Measurements from ENCODE around the gene TPPP2. TPM values are rescaled to one million over a fixed set of nuclear protein-coding genes. Genes with fewer than 3 reads are reported as not detected.
A peak's percentile ranks its signal among the peaks of the same experiment; 100 is the strongest.

The TPPP2 gene
- total RNA-seq, 2 experiments from 2014 or later: not detected

DNA sequence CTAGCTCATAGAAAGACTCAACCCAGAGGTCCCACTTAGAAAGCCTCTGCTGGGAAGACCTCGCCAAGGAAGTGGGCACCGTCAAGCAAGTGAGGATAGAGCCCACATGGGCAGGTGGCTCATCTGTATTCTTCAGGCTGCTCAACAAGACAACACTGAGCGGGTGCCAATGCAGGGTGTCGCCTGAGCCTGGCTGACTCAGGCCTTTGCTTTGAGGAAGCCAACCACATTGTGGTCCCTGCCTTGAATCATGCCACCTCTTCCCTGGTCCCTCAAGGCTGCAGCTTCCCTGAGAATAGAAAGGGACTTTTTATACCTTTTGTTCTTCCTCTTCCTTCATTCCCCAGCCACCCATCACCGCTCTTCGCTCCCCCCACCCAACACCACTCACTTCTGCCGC, 6.7 kb downstream of the TPPP2 start:
- H3K36me3 ChIP-seq (ENCODE audit: insufficient read depth, low read length): no peaks in the 10 kb centered on the region
- Mint-ChIP-seq H3K27ac (no peak overlapping the region), H3K36me3 (ENCODE audit: low read depth) (no peaks in the 10 kb centered on the region), H3K27me3 (no peaks in the 10 kb centered on the region), H3K9me3 (no peaks in the 10 kb centered on the region), H3K4me3 (no peak overlapping the region), H3K4me1 (ENCODE audit: low read depth) (no peaks in the 10 kb centered on the region)
- peaks cover 0 to 3% of the 10 kb centered on the region in 2 experiments for H3K27me3 ChIP-seq (ENCODE audit: control insufficient read depth in 1 of 2, insufficient read depth in 2 of 2, low read length in 2 of 2)
- ATAC-seq (ENCODE audit: poor library complexity): no peak
- no peak overlapping the region for H3K27ac ChIP-seq (ENCODE audit: low read depth in 1 of 2, low read length in 2 of 2)
- H3K9me3 ChIP-seq (ENCODE audit: control insufficient read depth in 1 of 2, insufficient read depth in 1 of 2, low read length in 2 of 2): no peaks in the 10 kb centered on the region
- no peaks in the 10 kb centered on the region for H3K4me1 ChIP-seq (ENCODE audit: insufficient read depth, low read length)
- TF ChIP-seq, protein P1, sequence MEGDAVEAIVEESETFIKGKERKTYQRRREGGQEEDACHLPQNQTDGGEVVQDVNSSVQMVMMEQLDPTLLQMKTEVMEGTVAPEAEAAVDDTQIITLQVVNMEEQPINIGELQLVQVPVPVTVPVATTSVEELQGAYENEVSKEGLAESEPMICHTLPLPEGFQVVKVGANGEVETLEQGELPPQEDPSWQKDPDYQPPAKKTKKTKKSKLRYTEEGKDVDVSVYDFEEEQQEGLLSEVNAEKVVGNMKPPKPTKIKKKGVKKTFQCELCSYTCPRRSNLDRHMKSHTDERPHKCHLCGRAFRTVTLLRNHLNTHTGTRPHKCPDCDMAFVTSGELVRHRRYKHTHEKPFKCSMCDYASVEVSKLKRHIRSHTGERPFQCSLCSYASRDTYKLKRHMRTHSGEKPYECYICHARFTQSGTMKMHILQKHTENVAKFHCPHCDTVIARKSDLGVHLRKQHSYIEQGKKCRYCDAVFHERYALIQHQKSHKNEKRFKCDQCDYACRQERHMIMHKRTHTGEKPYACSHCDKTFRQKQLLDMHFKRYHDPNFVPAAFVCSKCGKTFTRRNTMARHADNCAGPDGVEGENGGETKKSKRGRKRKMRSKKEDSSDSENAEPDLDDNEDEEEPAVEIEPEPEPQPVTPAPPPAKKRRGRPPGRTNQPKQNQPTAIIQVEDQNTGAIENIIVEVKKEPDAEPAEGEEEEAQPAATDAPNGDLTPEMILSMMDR (IDR thresholded peaks at IDR 0.05): no peak
- CTCF ChIA-PET: interaction anchor here (2.1 kb wide), 1 partner anchor 22 kb away, joined by 9 read pairs; no protein-coding TSS in a partner anchor
- H3K4me3 ChIP-seq (ENCODE audit: low read length): no peak overlapping the region
- peak in 1 of 14 experiments; percentile 36 for DNase-seq
- POLR2A ChIA-PET: interaction anchor here (1.2 kb wide), 1 partner anchor 22 kb away, joined by 3 read pairs; no protein-coding TSS in a partner anchor
- intact Hi-C loops (cut with DNase I, micrococcal nuclease): no loop called here

GRCh38 chr14:21037156-21037555, 7.1 kb downstream of the TPPP2 start:
- CTCF ChIA-PET: interaction anchor here (2.1 kb wide), 1 partner anchor 23 kb away, joined by 9 read pairs; no protein-coding TSS in a partner anchor
- H3K4me1 ChIP-seq (ENCODE audit: insufficient read depth, low read length): no peaks in the 10 kb centered on the region
- DNase-seq (no peak), ATAC-seq (ENCODE audit: poor library complexity) (no peak)
- H3K36me3 ChIP-seq (ENCODE audit: insufficient read depth, low read length): no peaks in the 10 kb centered on the region
- Mint-ChIP-seq H3K4me1 (ENCODE audit: low read depth) (no peaks in the 10 kb centered on the region), H3K27ac (no peak overlapping the region), H3K9me3 (no peaks in the 10 kb centered on the region), H3K27me3 (peaks cover 1% of the 10 kb centered on the region), H3K36me3 (ENCODE audit: low read depth) (no peaks in the 10 kb centered on the region), H3K4me3 (no peak overlapping the region)
- POLR2A ChIA-PET: interaction anchor here (1.2 kb wide), 1 partner anchor 22 kb away, joined by 3 read pairs; no protein-coding TSS in a partner anchor
- no peak overlapping the region for H3K4me3 ChIP-seq (ENCODE audit: low read length)
- H3K27me3 ChIP-seq (ENCODE audit: control insufficient read depth in 1 of 2, insufficient read depth in 2 of 2, low read length in 2 of 2): peaks cover 0 to 3% of the 10 kb centered on the region in 2 experiments
- no peak overlapping the region for H3K27ac ChIP-seq (ENCODE audit: low read depth in 1 of 2, low read length in 2 of 2)
- TF ChIP-seq, protein P1 (IDR thresholded peaks at IDR 0.05): no peak
- H3K9me3 ChIP-seq (ENCODE audit: control insufficient read depth in 1 of 2, insufficient read depth in 1 of 2, low read length in 2 of 2): no peaks in the 10 kb centered on the region
- intact Hi-C loops (cut with DNase I, micrococcal nuclease): no loop called here

- no peak overlapping the region for H3K4me3 Mint-ChIP-seq
- H3K27me3 Mint-ChIP-seq: peaks cover 10% of the 10 kb centered on the region
- H3K27me3 ChIP-seq (ENCODE audit: control insufficient read depth in 1 of 2, insufficient read depth in 2 of 2, low read length in 2 of 2): peaks cover 0 to 3% of the 10 kb centered on the region in 2 experiments
- CTCF ChIA-PET: interaction anchor here (1.7 to 3.0 kb wide), 4 partner anchors 20 to 54 kb away, joined by 7 to 58 read pairs (median 8); no protein-coding TSS in a partner anchor
- no peaks in the 10 kb centered on the region for H3K9me3 ChIP-seq (ENCODE audit: control insufficient read depth in 1 of 2, insufficient read depth in 1 of 2, low read length in 2 of 2)
- no peaks in the 10 kb centered on the region for H3K36me3 ChIP-seq (ENCODE audit: insufficient read depth, low read length)
- no peaks in the 10 kb centered on the region for H3K4me1 Mint-ChIP-seq (ENCODE audit: low read depth)
- H3K9me3 Mint-ChIP-seq: no peaks in the 10 kb centered on the region
- H3K27ac ChIP-seq (ENCODE audit: low read depth in 1 of 2, low read length in 2 of 2): no peak overlapping the region
- peaks cover 5% of the 10 kb centered on the region for H3K4me1 ChIP-seq (ENCODE audit: insufficient read depth, low read length)
- no peak for DNase-seq
- no peak overlapping the region for H3K27ac Mint-ChIP-seq
- intact Hi-C loops (cut with DNase I, micrococcal nuclease): no loop called here
- TF ChIP-seq, protein P1 (IDR thresholded peaks at IDR 0.05): no peak
- no peak overlapping the region for H3K4me3 ChIP-seq (ENCODE audit: low read length)
- POLR2A ChIA-PET: interaction anchor here (1.3 to 2.8 kb wide), 2 partner anchors 24 to 54 kb away, joined by 3 to 22 read pairs; no protein-coding TSS in a partner anchor
- ATAC-seq (ENCODE audit: poor library complexity): no peak
- no peaks in the 10 kb centered on the region for H3K36me3 Mint-ChIP-seq (ENCODE audit: low read depth)
These were observed 8.7 kb downstream of the TPPP2 start for GRCh38 chr14:21038441-21039422.

All from CD4-positive, alpha-beta T cell (primary cell).